Measurements from ENCODE around the gene RAD51B.

The RAD51B gene

DNA sequence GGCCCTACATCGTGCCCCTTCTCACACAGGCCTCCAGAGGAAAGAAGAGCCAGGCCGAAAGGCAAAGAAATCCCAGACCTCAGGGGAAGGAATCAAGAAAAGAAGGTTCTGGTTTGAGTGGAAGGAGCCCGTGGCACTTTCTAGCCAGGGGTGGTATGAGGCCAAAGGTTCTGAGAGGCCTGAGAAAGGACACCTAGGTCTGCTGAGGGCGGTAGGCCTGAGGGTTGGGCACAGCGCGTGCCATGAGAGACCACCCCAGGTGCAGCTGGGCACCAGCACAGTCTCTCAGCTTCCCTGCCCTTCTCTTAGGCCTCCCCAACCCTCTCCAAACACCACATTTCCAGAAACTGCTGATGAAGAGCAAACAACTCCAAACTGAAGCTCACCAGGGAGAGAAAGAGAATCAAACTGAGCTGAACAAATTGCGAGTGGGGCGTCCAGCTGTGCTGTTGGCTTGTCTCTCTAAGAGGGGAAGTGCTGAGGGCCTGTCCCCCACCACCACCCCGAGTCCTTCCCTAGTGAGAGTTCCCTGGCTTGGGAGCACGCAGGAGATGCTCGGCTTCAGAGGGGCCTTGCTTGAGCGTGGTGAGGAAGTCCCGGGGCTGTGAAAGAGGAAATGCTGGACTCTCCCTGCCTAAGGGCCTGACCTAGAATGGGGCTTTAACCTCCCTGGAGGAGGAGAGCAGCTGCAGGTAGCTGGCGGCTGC is 788.4 kb downstream of the RAD51B start:
- DNase-seq (ENCODE audit: low spot score), result no peak

GRCh38 chr14:68608574-68608962 is 789.0 kb downstream of the RAD51B start:
- no peak for DNase-seq (ENCODE audit: low spot score)

GRCh38 chr14:68609012-68609411 is 789.4 kb downstream of the RAD51B start:
- no peak for DNase-seq (ENCODE audit: low spot score)

- no peak for DNase-seq (ENCODE audit: low spot score)
Measured at GRCh38 chr14:68610251-68610793, 790.7 kb downstream of the RAD51B start.

DNA sequence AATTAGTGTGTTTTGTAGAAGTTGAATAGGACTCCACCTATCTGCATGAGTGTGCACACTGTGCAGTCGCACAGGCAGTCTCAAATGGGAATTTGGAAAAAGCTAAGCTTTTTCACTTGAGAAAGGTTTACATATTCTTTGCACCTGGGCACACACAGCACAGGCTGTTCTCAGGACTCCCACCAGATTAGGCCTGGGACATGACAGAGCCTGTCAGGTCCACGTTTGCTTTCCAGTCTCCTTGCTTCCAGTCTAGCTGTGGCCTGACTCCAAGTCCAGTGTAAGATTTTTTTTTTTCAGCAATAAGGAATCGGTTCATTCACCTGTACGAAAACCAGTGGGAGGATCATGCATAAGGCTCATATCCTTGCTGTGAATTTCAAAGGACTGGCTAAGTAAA is 792.0 kb downstream of the RAD51B start:
- no peak for DNase-seq (ENCODE audit: low spot score)

- DNase-seq (ENCODE audit: low spot score), result no peak
Measured at GRCh38 chr14:68612049-68612448, 792.5 kb downstream of the RAD51B start.

DNA sequence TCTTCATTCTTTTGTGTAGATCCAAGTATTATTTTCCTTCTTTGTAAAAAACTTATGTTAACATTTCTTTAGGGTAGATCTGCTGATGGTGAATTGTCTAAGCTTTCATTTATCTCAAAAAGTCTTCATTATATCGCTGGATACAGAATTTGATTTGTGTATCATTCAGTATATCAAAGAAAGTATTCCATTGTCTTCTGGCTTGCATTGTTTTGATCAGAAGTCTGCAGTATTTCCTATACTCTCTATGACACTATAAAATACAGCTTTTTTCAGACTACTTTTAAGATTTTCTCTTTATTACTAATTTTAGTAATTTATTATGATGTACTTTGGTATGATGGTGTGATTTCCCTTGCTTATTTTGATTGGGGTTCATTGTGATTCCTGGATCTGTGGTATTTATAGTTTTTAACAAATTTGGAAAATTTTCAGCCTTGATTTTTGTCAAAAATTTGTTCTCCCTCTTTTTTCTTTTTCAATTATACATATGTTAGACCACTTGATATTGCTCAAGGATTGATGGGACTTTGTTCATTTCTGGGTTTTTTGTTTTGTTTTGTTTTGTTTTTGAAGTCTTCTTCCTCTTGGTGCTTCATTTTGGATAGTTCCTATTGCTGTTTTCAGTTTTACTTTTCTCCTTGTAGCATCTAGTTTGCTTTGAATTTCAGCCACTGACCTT is 796.8 kb downstream of the RAD51B start:
- DNase-seq (ENCODE audit: low spot score), result no peak

DNA sequence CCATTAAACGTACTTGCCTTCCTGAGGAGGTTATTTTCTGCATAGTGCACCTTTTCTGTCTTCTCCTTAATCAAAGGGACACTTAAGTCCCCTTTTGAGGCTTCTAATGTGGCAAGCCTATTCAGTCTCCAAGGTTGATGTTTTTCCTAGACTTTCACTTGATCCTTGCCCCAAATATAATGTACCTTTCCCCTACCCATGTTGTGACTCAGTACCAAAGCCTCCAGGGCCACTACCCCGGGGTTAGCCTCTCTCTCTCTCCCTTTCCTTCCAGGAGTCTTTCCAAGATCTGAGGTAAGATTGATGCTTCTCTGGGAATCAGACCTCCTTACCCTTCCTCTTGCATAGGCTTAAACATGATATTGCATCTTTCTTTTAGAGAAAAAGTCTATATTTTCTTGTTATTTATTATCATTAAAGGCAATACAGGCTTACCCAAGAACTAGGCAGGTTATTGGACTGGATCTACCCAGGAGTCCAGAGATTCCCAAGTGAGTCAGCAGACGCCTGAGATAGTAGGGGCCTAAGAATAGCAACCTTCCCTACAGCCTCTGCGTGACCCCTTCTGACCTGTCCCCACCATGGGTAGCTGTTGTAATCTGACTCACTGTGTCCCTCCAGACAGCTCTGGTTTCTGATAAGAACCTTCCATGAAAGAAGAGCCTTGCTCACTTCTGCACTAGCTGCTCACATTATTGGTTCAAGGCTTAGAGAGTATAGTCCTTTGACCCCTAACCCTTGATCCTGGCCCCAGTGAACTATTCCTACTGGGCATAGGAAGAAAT is 800.4 kb downstream of the RAD51B start:
- DNase-seq (ENCODE audit: low spot score), result no peak

GRCh38 chr14:68621400-68622365 is 802.1 kb downstream of the RAD51B start:
- no peak for DNase-seq (ENCODE audit: low spot score)

- no peak for DNase-seq (ENCODE audit: low spot score)
Measured at GRCh38 chr14:68622856-68623255, 803.3 kb downstream of the RAD51B start.

- no peak for DNase-seq (ENCODE audit: low spot score)
Measured at GRCh38 chr14:68623307-68623706, 803.7 kb downstream of the RAD51B start.

GRCh38 chr14:68623826-68624225 is 804.2 kb downstream of the RAD51B start:
- DNase-seq (ENCODE audit: low spot score), result no peak

DNA sequence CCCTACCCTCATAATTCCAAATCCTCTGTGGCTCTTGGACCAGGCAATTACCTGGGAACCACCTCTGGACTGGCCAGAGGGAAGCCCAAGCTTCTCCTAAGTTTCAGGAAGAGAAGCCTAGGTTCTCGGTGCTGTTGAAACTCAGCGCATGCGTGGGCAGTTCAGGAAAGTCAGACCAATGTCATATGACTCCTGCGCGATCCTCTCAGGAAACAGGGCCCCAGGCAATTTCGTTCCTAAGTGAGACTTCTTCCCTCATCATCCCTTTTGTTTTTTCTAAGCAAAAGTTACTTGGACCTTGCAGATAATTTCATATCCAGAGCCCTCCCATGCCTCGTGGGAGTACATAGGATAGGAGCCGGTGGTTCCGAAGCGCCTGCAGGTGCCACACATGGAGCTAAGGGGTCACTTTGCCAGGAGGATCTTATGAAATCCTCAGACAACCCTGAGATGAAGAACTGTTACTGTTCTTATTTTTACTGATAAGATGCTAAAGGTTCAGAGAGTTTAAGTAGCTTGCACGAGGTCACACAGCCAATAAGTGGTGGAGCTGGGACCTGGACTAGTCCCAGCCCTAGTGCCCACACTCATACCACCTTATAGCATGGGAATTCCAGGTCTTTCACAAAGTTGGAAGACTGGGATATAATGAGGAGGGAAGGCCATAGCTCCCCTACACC is 805.1 kb downstream of the RAD51B start:
- no peak for DNase-seq (ENCODE audit: low spot score)

GRCh38 chr14:68625366-68626090 is 805.9 kb downstream of the RAD51B start:
- DNase-seq (ENCODE audit: low spot score), result no peak

- no peak for DNase-seq (ENCODE audit: low spot score)
Measured at GRCh38 chr14:68626386-68626785, 806.8 kb downstream of the RAD51B start.

- DNase-seq (ENCODE audit: low spot score), result no peak
Measured at GRCh38 chr14:68627050-68627867, 807.7 kb downstream of the RAD51B start.

- DNase-seq (ENCODE audit: low spot score), result no peak
Measured at GRCh38 chr14:68627868-68628604, 808.5 kb downstream of the RAD51B start.

DNA sequence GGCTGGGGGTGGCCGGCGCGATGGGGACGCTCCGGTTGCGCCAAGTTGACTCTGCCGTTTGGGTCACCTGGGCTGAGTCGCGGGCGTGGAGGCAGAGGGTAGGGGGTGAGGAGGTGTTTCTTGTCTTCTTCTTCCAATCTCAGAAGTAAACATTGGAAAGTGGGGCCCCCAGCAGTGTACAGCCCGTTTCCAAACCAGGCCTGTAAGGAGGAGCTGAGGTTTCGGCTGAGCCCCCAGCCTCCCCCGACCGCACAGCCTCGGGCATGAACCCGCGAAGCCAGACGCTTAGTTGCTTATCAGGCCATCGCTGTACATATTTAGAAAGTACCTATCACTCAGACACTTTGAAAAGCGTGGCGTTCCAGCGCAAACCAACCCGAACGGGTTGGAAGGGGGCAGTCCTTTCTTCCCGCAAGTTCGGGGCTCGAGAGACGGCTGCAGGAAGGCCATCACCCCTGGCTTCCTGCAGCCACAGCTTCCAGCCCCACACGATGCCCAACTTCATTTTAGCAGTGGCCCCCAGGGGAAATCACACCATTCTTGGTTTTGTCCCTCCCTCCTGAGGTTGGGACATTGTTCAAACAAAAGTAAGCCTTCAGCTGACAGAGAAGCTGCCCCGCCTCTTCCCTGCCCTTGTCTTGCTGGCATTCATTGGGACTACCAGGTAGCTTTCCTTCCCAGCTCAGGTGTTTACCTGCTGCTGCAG is 809.2 kb downstream of the RAD51B start:
- no peak for DNase-seq (ENCODE audit: low spot score)

All from SK-N-DZ (cell line).